Liver (tissue), 9 donors: ENCODE results near the gene ADGRA3. TPM values are rescaled to one million over a fixed set of nuclear protein-coding genes. Genes with fewer than 3 reads are reported as not detected.

Experiments
- DNase-seq: peaks from one replicate; pipeline ENCODE4 v3.0.0-alpha.2; 2017; ENCODE audit warnings: low spot score
- H3K27ac ChIP-seq, 2 donors: one replicate each; pipeline ENCODE4 v1.7.0; 2013; ENCODE audit warnings: inconsistent platforms in 2 of 2, low read length in 2 of 2, control low read depth in 1 of 2, low read depth in 1 of 2, mild to moderate bottlenecking in 1 of 2
- H3K27me3 ChIP-seq, 4 donors: one replicate each; pipeline versions ENCODE4 v1.6.1 to v1.7.0; 2013; ENCODE audit warnings: low read length in 3 of 4, inconsistent platforms in 1 of 4, mild to moderate bottlenecking in 1 of 4, moderate library complexity in 1 of 4; ENCODE audit not compliant: control insufficient read depth in 4 of 4, insufficient read depth in 4 of 4
- H3K36me3 ChIP-seq, 4 donors: one replicate each; pipeline versions ENCODE4 v1.6.1 to v1.7.0; 2013; ENCODE audit warnings: low read length in 3 of 4, mild to moderate bottlenecking in 3 of 4, low read depth in 1 of 4, moderate library complexity in 1 of 4; ENCODE audit not compliant: control insufficient read depth in 4 of 4, insufficient read depth in 3 of 4
- H3K4me1 ChIP-seq, 4 donors: one replicate each; pipeline versions ENCODE4 v1.6.1 to v1.7.0; 2013; ENCODE audit warnings: low read length in 3 of 4, mild to moderate bottlenecking in 3 of 4, moderate library complexity in 1 of 4; ENCODE audit not compliant: control insufficient read depth in 4 of 4, insufficient read depth in 4 of 4
- H3K4me3 ChIP-seq, 3 donors: one replicate each; pipeline versions ENCODE4 v1.6.1 to v1.7.0; 2013; ENCODE audit warnings: low read length in 3 of 3, control low read depth in 1 of 3, low read depth in 1 of 3, mild to moderate bottlenecking in 1 of 3
- H3K9ac ChIP-seq, 2 donors: one replicate each; pipeline ENCODE4 v1.7.0; 2013; ENCODE audit warnings: low read length in 2 of 2, mild to moderate bottlenecking in 2 of 2, moderate library complexity in 2 of 2, control low read depth in 1 of 2, low read depth in 1 of 2
- H3K9me3 ChIP-seq, 4 donors: one replicate each; pipeline versions ENCODE4 v1.6.1 to v1.7.0; 2013; ENCODE audit warnings: low read length in 3 of 4; ENCODE audit not compliant: control insufficient read depth in 4 of 4
- ATF3 ChIP-seq: IDR thresholded peaks from 2 replicates; pipeline ENCODE4 v1.6.1; 2016; ENCODE audit warnings: antibody characterized with exemption
- EGR1 ChIP-seq, 2 donors: IDR thresholded peaks; 2 replicates each; pipeline ENCODE4 v1.6.1; 2016 to 2018; ENCODE audit warnings: antibody characterized with exemption in 2 of 2, low read depth in 2 of 2
- FOXA2 ChIP-seq: IDR thresholded peaks from 2 replicates; pipeline ENCODE4 v1.6.1; 2016; ENCODE audit warnings: antibody characterized with exemption
- GABPA ChIP-seq, 2 donors: IDR thresholded peaks in 1 of 2; conservative IDR thresholded peaks in 1 of 2; 2 replicates each; pipeline ENCODE4 v1.6.1; 2016; ENCODE audit warnings: antibody characterized with exemption in 2 of 2, mild to moderate bottlenecking in 1 of 2, moderate library complexity in 1 of 2
- HNF4A ChIP-seq, 2 donors: conservative IDR thresholded peaks; 2 replicates each; pipeline ENCODE4 v1.6.1; 2016; ENCODE audit warnings: antibody characterized with exemption in 2 of 2, mild to moderate bottlenecking in 2 of 2
- HNF4G ChIP-seq: IDR thresholded peaks from 2 replicates; pipeline ENCODE4 v1.6.1; 2016; ENCODE audit warnings: antibody characterized with exemption
- JUND ChIP-seq, 2 donors: IDR thresholded peaks; 2 replicates each; pipeline ENCODE4 v1.6.1; 2016; ENCODE audit warnings: antibody characterized with exemption in 2 of 2
- NR2F2 ChIP-seq: IDR thresholded peaks from 2 replicates; pipeline ENCODE4 v1.6.1; 2016; ENCODE audit warnings: antibody characterized with exemption
- RAD21 ChIP-seq, 2 donors: IDR thresholded peaks; 2 replicates each; pipeline ENCODE4 v1.6.1; 2016; ENCODE audit warnings: antibody characterized with exemption in 2 of 2, mild to moderate bottlenecking in 2 of 2
- REST ChIP-seq: IDR thresholded peaks from 2 replicates; pipeline ENCODE4 v1.6.1; 2016; ENCODE audit warnings: antibody characterized with exemption, mild to moderate bottlenecking
- RXRA ChIP-seq, 2 donors: IDR thresholded peaks; 2 replicates each; pipeline ENCODE4 v1.6.1; 2017 to 2018; ENCODE audit warnings: antibody characterized with exemption in 2 of 2, mild to moderate bottlenecking in 1 of 2
- SP1 ChIP-seq: IDR thresholded peaks from 2 replicates; pipeline ENCODE4 v1.6.1; 2018; ENCODE audit warnings: antibody characterized with exemption, mild to moderate bottlenecking
- TAF1 ChIP-seq: conservative IDR thresholded peaks from 2 replicates; pipeline ENCODE4 v1.6.1; 2016; ENCODE audit warnings: antibody characterized with exemption, mild to moderate bottlenecking
- YY1 ChIP-seq: IDR thresholded peaks from 2 replicates; pipeline ENCODE4 v1.6.1; 2016; ENCODE audit warnings: antibody characterized with exemption, mild to moderate bottlenecking
- ZBTB33 ChIP-seq: IDR thresholded peaks from 2 replicates; pipeline ENCODE4 v1.6.1; 2016; ENCODE audit warnings: antibody characterized with exemption
- WGBS: extraction: QIAGEN DNeasy Blood & Tissue Kit; methylation state at CpG from one replicate; pipeline ENCODE4 v1.1.7; 2013; 5-methylcytosine and 5-hydroxymethylcytosine counted together
- polyA plus RNA-seq, 2 donors: library from polyadenylated mRNA; stranded (reverse) in 1 of 2; unstranded in 1 of 2; fragments of 200-250 nt in 1 of 2; fragments of >200 nt in 1 of 2; fragmentation: Nextera tagmentation in 1 of 2; extraction: Ambion mirVana in 1 of 2; gene quantifications; one replicate each; pipeline versions ENCODE4 v1.2.1 to v1.2.3, GENCODE V29; 2013 to 2015
- total RNA-seq, 2 donors: library from RNA; depleted of rRNA; stranded (reverse); fragments of >200 nt; gene quantifications; one replicate each; pipeline ENCODE4 v1.2.3, GENCODE V29; 2014
- TF ChIP-seq, protein P1 (sequence below): fragments of 150-350 bp; IDR thresholded peaks from 2 replicates; pipeline ENCODE4 v1.5.1; 2017; ENCODE audit warnings: improper control_type of control experiment, low read depth, low read length; ENCODE audit not compliant: missing input control
- TF ChIP-seq, protein P2 (sequence below): IDR thresholded peaks from 2 replicates; pipeline ENCODE4 v1.6.1; 2016; ENCODE audit warnings: antibody characterized with exemption
- donor health status: healthy.
- donor health status: healthy.
- donor health status: healthy.
- donor health status: healthy.
- donor health status: healthy.

Gene ADGRA3
- total and polyA plus RNA-seq, 4 donors, result 15.2 to 239 (median 32.6) TPM

- 94% methylated on average over 4 of the region's 4 CpGs for WGBS
- H3K27ac ChIP-seq, result no peak overlapping the region
- no peaks in the 10 kb centered on the region for H3K4me1 ChIP-seq
- no peaks in the 10 kb centered on the region for H3K9me3 ChIP-seq
- H3K9ac ChIP-seq, result no peak overlapping the region
- H3K36me3 ChIP-seq, result peaks cover 7 to 48% (median 35%) of the 10 kb centered on the region in 4 donors
- H3K4me3 ChIP-seq, result no peak overlapping the region
- no peaks in the 10 kb centered on the region for H3K27me3 ChIP-seq
- no peak for DNase-seq
- no peak for TF ChIP-seq TAF1
- no peak for TF ChIP-seq FOXA2
- TF ChIP-seq RAD21 (IDR thresholded peaks at IDR 0.05), result no peak
- TF ChIP-seq HNF4G, result no peak
- no peak for TF ChIP-seq YY1
- no peak for TF ChIP-seq SP1
- no peak for TF ChIP-seq NR2F2
- no peak for TF ChIP-seq ATF3
- no peak for TF ChIP-seq EGR1 (IDR thresholded peaks at IDR 0.05; ENCODE audit: low read depth in 2 of 2)
These were observed 117.2 kb downstream of the ADGRA3 start for GRCh38 chr4:22398671-22399070.

- no peak for DNase-seq
- no peaks in the 10 kb centered on the region for H3K27me3 ChIP-seq
- H3K36me3 ChIP-seq, result peaks cover 5 to 27% (median 16%) of the 10 kb centered on the region in 4 donors
- H3K9ac ChIP-seq, result no peak overlapping the region
- no peak overlapping the region for H3K27ac ChIP-seq
- no peaks in the 10 kb centered on the region for H3K9me3 ChIP-seq
- 99% methylated on average over 3 of the region's 3 CpGs for WGBS
- H3K4me3 ChIP-seq, result no peak overlapping the region
- no peaks in the 10 kb centered on the region for H3K4me1 ChIP-seq
- TF ChIP-seq REST (no peak), HNF4A (conservative IDR thresholded peaks at IDR 0.05) (no peak), EGR1 (IDR thresholded peaks at IDR 0.05; ENCODE audit: low read depth in 2 of 2) (no peak), NR2F2 (no peak), RXRA (IDR thresholded peaks at IDR 0.05) (no peak), GABPA (IDR thresholded peaks at IDR 0.05 in 1 of 2, conservative IDR thresholded peaks at IDR 0.05 in 1 of 2) (no peak), FOXA2 (no peak), HNF4G (no peak), ATF3 (no peak), JUND (IDR thresholded peaks at IDR 0.05) (no peak), YY1 (no peak), TAF1 (no peak), ZBTB33 (no peak), SP1 (no peak)
- TF ChIP-seq, protein P1, sequence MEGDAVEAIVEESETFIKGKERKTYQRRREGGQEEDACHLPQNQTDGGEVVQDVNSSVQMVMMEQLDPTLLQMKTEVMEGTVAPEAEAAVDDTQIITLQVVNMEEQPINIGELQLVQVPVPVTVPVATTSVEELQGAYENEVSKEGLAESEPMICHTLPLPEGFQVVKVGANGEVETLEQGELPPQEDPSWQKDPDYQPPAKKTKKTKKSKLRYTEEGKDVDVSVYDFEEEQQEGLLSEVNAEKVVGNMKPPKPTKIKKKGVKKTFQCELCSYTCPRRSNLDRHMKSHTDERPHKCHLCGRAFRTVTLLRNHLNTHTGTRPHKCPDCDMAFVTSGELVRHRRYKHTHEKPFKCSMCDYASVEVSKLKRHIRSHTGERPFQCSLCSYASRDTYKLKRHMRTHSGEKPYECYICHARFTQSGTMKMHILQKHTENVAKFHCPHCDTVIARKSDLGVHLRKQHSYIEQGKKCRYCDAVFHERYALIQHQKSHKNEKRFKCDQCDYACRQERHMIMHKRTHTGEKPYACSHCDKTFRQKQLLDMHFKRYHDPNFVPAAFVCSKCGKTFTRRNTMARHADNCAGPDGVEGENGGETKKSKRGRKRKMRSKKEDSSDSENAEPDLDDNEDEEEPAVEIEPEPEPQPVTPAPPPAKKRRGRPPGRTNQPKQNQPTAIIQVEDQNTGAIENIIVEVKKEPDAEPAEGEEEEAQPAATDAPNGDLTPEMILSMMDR, result no peak
- TF ChIP-seq, protein P2, sequence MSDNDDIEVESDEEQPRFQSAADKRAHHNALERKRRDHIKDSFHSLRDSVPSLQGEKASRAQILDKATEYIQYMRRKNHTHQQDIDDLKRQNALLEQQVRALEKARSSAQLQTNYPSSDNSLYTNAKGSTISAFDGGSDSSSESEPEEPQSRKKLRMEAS, result no peak
These were observed 124.3 kb downstream of the ADGRA3 start for GRCh38 chr4:22391551-22391950.
